HepG2 (cell line): ENCODE results near the gene SPTY2D1. TPM values are rescaled to one million over a fixed set of nuclear protein-coding genes. Genes with fewer than 3 reads are reported as not detected.

Source experiments
- CEBPB ChIP-seq: IDR thresholded peaks from 2 replicates; pipeline ENCODE4 v1.6.1; 2011; ENCODE audit warnings: low read depth, low read length, improper control_type of control experiment, borderline replicate concordance
- KAT8 ChIP-seq: IDR thresholded peaks from 2 replicates; pipeline ENCODE4 v1.6.1; 2016; ENCODE audit warnings: missing genetic modification reagents, missing compliant biosample characterization
- KLF6 ChIP-seq: IDR thresholded peaks from 2 replicates; pipeline ENCODE4 v1.8.0; 2016; ENCODE audit warnings: missing biosample characterization, missing genetic modification reagents
- MAZ ChIP-seq, 2 experiments: sonication (generic) in 1 of 2; formaldehyde crosslinking in 1 of 2; IDR thresholded peaks; 2 replicates each; pipeline versions ENCODE4 v1.5.0 to v1.6.1; 2012 to 2020; ENCODE audit warnings: low read depth in 2 of 2, mild to moderate bottlenecking in 2 of 2, borderline replicate concordance in 1 of 2, improper control_type of control experiment in 1 of 2, low read length in 1 of 2, missing genetic modification reagents in 1 of 2, moderate library complexity in 1 of 2
- RBM39 ChIP-seq: fragments of 200-400 bp; formaldehyde crosslinking; IDR thresholded peaks from one replicate; pipeline ENCODE4 v1.6.1; 2018; ENCODE audit warnings: antibody characterized with exemption, mild to moderate bottlenecking, low read depth, low read length; ENCODE audit not compliant: poor library complexity, severe bottlenecking
- SP5 ChIP-seq: IDR thresholded peaks from 2 replicates; pipeline ENCODE4 v1.6.1; 2016; ENCODE audit warnings: low read depth, borderline replicate concordance
- ZMAT3 ChIP-seq: sonication (generic); formaldehyde crosslinking; conservative IDR thresholded peaks from 2 replicates; pipeline ENCODE4 v1.7.0; 2021; ENCODE audit warnings: missing genetic modification reagents
- ZNF790 ChIP-seq: sonication (generic); formaldehyde crosslinking; IDR thresholded peaks from 2 replicates; pipeline ENCODE4 v1.8.0; 2022; ENCODE audit warnings: missing genetic modification reagents, mild to moderate bottlenecking, borderline replicate concordance
- polyA plus RNA-seq, 8 experiments: library from polyadenylated mRNA; depleted of rRNA in 3 of 8; stranded (reverse) in 7 of 8; unstranded in 1 of 8; fragments of >200 nt; fragmentation: Illumina TruSeq in 4 of 8; extraction: Trizol in 4 of 8; gene quantifications; 2 replicates each; pipeline versions ENCODE4 v1.2.1 to v1.2.3, GENCODE V29; 2011 to 2016; ENCODE audit warnings: low read depth in 4 of 8, missing spikeins in 1 of 8, mixed read lengths in 1 of 8; ENCODE audit not compliant: insufficient read depth in 1 of 8
- total RNA-seq, 5 experiments: library from RNA; depleted of rRNA; stranded (reverse); fragments of >200 nt; fragmentation: Illumina TruSeq; extraction: Trizol; gene quantifications; 2 replicates each; pipeline ENCODE4 v1.2.3, GENCODE V29; 2016; ENCODE audit warnings: low read depth in 1 of 5
- TF ChIP-seq, protein P1 (sequence below), 2 experiments: fragments of 450-650 bp in 1 of 2; sonication (generic) in 1 of 2; formaldehyde crosslinking in 1 of 2; IDR thresholded peaks; 2 replicates each; pipeline versions ENCODE4 v1.6.1 to v1.8.0; 2016 to 2022; ENCODE audit warnings: antibody characterized with exemption in 1 of 2, mild to moderate bottlenecking in 1 of 2, missing genetic modification reagents in 1 of 2
- TF ChIP-seq, protein P2 (sequence below): sonication (generic); formaldehyde crosslinking; IDR thresholded peaks from 2 replicates; pipeline ENCODE4 v1.4.0; 2020; ENCODE audit warnings: missing genetic modification reagents, borderline replicate concordance

Gene SPTY2D1
- total and polyA plus RNA-seq, 2 of the 13 experiments (the other 11 are each of a cell fraction or from before 2014, with no cell fraction given) = 6.9 to 14.8 TPM

DNA sequence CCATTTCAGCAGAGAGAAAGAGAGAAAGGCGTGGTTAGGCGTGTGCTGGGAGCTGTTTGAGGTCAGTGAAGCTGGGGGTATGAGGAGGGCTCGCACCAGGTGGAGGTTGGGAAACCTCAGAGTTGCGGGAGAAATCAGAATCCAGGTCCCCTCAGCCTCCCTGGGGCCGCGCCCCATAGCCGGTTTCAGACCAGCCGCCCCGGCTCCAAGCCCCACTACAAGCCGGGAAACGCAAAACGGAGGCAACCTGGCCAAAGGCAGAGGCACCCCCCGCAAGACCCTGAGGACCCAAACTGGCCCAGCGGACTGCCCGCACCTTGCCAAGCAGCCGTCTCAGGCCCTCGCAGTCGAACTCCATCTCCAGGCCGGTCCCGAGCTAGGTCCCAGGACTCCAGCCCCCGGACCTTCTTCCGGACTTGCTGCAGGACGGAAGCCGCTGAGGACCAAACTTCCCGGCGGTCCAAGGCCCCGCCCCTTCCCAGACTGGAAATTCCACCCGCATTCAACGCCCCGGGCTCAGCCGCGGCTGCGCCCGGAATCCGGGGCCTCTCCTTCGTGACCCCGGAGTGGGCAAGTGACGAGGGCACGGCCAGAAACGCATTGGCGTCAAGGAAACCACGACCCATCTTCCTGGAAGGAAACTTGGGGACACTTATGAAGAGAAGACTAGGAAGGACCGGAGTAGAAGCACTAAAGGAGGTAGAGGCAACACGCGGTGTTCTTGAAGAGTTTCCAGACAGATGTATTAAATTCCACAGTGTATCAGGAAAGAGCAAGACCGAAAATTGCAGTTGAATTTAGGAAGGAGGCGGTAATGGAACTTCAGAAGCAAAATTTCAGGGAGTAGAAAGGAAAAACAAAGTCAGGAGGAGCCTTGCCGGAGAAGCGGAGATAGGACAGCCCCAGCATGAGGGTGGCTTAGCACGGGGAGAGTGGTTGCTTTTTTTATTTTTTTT lies 45.6 kb downstream of the SPTY2D1 start, which contains the start of gene UEVLD (continued):
- peak; percentile 80 for TF ChIP-seq RBM39
- peak; percentile 86 for TF ChIP-seq SP5 (CRISPR knock-in tag)
- TF ChIP-seq KLF6 (CRISPR knock-in tag) = no peak
- peak; percentile 70; the same call in 1 of the 2 replicates for TF ChIP-seq ZMAT3
- TF ChIP-seq KAT8 (CRISPR knock-in tag) = peak; percentile 97
- TF ChIP-seq, protein P1, sequence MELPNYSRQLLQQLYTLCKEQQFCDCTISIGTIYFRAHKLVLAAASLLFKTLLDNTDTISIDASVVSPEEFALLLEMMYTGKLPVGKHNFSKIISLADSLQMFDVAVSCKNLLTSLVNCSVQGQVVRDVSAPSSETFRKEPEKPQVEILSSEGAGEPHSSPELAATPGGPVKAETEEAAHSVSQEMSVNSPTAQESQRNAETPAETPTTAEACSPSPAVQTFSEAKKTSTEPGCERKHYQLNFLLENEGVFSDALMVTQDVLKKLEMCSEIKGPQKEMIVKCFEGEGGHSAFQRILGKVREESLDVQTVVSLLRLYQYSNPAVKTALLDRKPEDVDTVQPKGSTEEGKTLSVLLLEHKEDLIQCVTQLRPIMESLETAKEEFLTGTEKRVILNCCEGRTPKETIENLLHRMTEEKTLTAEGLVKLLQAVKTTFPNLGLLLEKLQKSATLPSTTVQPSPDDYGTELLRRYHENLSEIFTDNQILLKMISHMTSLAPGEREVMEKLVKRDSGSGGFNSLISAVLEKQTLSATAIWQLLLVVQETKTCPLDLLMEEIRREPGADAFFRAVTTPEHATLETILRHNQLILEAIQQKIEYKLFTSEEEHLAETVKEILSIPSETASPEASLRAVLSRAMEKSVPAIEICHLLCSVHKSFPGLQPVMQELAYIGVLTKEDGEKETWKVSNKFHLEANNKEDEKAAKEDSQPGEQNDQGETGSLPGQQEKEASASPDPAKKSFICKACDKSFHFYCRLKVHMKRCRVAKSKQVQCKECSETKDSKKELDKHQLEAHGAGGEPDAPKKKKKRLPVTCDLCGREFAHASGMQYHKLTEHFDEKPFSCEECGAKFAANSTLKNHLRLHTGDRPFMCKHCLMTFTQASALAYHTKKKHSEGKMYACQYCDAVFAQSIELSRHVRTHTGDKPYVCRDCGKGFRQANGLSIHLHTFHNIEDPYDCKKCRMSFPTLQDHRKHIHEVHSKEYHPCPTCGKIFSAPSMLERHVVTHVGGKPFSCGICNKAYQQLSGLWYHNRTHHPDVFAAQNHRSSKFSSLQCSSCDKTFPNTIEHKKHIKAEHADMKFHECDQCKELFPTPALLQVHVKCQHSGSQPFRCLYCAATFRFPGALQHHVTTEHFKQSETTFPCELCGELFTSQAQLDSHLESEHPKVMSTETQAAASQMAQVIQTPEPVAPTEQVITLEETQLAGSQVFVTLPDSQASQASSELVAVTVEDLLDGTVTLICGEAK (IDR thresholded peaks at IDR 0.05) = no peak
- TF ChIP-seq, protein P1 (CRISPR knock-in tag; IDR thresholded peaks at IDR 0.05) = no peak; the same call in 1 of the 2 replicates
- TF ChIP-seq, protein P2, sequence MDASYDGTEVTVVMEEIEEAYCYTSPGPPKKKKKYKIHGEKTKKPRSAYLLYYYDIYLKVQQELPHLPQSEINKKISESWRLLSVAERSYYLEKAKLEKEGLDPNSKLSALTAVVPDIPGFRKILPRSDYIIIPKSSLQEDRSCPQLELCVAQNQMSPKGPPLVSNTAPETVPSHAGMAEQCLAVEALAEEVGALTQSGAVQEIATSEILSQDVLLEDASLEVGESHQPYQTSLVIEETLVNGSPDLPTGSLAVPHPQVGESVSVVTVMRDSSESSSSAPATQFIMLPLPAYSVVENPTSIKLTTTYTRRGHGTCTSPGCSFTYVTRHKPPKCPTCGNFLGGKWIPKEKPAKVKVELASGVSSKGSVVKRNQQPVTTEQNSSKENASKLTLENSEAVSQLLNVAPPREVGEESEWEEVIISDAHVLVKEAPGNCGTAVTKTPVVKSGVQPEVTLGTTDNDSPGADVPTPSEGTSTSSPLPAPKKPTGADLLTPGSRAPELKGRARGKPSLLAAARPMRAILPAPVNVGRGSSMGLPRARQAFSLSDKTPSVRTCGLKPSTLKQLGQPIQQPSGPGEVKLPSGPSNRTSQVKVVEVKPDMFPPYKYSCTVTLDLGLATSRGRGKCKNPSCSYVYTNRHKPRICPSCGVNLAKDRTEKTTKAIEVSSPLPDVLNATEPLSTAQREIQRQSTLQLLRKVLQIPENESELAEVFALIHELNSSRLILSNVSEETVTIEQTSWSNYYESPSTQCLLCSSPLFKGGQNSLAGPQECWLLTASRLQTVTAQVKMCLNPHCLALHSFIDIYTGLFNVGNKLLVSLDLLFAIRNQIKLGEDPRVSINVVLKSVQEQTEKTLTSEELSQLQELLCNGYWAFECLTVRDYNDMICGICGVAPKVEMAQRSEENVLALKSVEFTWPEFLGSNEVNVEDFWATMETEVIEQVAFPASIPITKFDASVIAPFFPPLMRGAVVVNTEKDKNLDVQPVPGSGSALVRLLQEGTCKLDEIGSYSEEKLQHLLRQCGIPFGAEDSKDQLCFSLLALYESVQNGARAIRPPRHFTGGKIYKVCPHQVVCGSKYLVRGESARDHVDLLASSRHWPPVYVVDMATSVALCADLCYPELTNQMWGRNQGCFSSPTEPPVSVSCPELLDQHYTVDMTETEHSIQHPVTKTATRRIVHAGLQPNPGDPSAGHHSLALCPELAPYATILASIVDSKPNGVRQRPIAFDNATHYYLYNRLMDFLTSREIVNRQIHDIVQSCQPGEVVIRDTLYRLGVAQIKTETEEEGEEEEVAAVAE (CRISPR knock-in tag) = 0 out of 2 replicates have a peak, but pooled peaks have one; percentile 51
- peak; percentile 88; the same call in 1 of the 2 replicates for TF ChIP-seq MAZ (IDR thresholded peaks at IDR 0.05; ENCODE audit: borderline replicate concordance, low read depth, low read length)
- TF ChIP-seq MAZ (CRISPR knock-in tag; IDR thresholded peaks at IDR 0.05; ENCODE audit: low read depth) = peak; percentile 81
- TF ChIP-seq ZNF790 (CRISPR knock-in tag) = no peak
- TF ChIP-seq CEBPB = no peak
